Muscle layer of colon (tissue), 2 donors: ENCODE data around the gene MTG1.

ENCODE experiments used
- H3K27ac ChIP-seq: one replicate; pipeline ENCODE4 v1.7.0; 2013; ENCODE audit warnings: low read depth, mild to moderate bottlenecking, low read length, moderate library complexity
- H3K27me3 ChIP-seq, 2 donors: one replicate each; pipeline ENCODE4 v1.7.0; 2013; ENCODE audit warnings: low read length in 2 of 2, mild to moderate bottlenecking in 2 of 2; ENCODE audit not compliant: insufficient read depth in 2 of 2, control insufficient read depth in 1 of 2
- H3K36me3 ChIP-seq: one replicate; pipeline ENCODE4 v1.7.0; 2013; ENCODE audit warnings: mild to moderate bottlenecking, low read length; ENCODE audit not compliant: insufficient read depth
- H3K4me1 ChIP-seq: one replicate; pipeline ENCODE4 v1.7.0; 2013; ENCODE audit warnings: mild to moderate bottlenecking, low read length; ENCODE audit not compliant: insufficient read depth
- H3K4me3 ChIP-seq, 2 donors: one replicate each; pipeline ENCODE4 v1.7.0; 2013; ENCODE audit warnings: low read length in 2 of 2, low read depth in 1 of 2, mild to moderate bottlenecking in 1 of 2, moderate library complexity in 1 of 2
- H3K9ac ChIP-seq: one replicate; pipeline ENCODE4 v1.7.0; 2013; ENCODE audit warnings: low read length
- H3K9me3 ChIP-seq: one replicate; pipeline ENCODE4 v1.7.0; 2013; ENCODE audit warnings: mild to moderate bottlenecking, low read length
- donor health status: abdominal sarcoma.
- donor health status: Adenocarcinoma of cecum.

MTG1 gene

DNA sequence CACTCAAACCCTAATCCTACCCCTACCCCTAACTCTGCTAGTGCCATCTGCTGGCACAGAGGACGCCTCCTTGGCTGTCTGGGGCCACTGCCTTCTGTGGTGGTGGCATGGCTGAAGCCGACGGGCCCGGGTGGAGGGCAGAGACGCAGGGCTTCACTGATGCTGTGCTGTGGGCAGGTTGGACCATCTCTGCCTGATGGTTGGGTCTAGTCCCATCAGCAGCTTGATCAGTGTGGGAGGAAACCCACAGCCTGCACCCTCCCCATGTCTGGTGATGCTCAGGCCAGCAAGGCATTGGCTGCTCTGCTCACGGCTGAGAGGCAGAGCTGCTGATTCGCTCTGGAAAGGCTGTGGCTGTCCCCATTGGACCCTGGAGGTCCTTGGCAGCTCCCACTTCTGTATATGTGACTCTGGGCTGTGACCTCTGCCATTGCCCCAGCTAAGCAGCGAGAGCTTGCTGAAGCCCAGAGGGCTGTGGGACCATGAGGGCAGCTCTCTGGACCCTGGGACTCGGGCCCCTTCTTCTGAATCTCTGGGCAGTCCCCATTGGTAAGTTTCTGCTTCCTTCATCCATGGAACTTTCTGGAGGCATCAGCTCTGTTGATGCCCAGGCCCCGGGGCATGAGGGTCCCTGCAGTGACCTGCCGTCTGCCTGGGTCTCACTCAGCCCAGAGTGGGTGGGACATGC, 59.7 kb downstream of the MTG1 start, which contains the start of gene SCART1:
SCART1 (plus strand) TSS at position 430 of the 688 bp plus-strand sequence; CDS start at position 483, 53 bp downstream.
- Histone ChIP-seq H3K27me3 (no peaks in the 10 kb centered on the region), H3K4me1 (no peaks in the 10 kb centered on the region), H3K36me3 (no peaks in the 10 kb centered on the region), H3K9me3 (peaks cover 4% of the 10 kb centered on the region), H3K4me3 (no peak within 1 kb of the TSS), H3K27ac (no peak within 1 kb of the TSS), H3K9ac (no peak within 1 kb of the TSS)

DNA sequence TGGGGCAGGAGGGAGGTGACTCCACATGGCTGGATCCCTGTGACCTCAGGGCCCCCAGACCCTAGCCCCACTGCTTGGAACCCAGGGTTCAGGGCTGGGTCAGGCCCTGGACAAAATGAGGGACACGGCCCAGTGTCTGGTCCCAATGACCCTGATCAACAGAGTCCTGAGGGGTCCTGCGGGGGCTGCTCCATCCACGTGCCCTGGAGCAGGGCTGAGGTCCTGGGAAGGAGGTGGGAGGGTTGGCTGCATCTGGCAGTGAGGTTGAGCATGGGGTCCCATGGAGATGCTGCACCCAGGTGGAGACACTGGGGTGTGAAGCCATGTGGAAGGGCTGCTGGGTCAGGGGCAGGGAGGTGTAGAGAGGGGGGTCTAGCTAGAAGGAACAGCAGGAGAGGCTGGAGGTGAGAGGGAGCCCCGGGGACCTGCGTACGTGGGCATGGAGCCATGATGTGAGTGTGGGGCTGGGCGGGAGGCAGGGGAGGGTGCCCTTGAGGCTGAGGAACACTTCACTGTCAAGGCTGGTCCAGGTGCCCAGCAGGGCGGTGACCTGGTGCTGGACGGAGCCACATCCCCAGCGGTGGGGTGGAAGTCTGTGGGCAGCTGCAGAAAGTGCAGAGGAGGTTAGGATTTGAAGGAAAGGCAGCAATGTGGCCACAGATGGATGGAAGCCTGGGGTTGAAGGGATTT, 60.4 kb downstream of the MTG1 start:
- Histone ChIP-seq H3K27me3 (no peaks in the 10 kb centered on the region), H3K4me1 (no peaks in the 10 kb centered on the region), H3K36me3 (no peaks in the 10 kb centered on the region), H3K4me3 (no peak overlapping the region), H3K27ac (no peak overlapping the region), H3K9ac (no peak overlapping the region), H3K9me3 (no peaks in the 10 kb centered on the region)

DNA sequence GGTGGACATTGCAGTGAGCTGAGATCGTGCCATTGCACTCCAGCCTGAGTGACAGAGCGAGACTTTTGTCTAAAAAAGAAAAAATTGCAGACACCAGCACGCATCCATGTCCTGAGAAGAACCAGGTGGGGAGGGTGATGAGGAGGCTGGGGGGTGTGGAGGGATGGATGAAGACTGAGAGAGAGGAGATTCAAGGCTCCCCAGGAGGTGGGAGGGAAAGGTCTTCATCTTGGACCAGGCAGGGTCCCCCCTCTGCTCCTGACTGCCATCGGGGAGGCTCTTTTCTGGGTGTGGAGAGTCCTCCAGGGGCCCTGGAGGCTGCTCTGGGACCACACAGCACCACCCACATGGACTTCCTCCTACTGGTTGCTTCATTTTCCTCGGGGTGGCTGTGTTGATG, 61.2 kb downstream of the MTG1 start:
- Histone ChIP-seq H3K36me3 (no peaks in the 10 kb centered on the region), H3K9me3 (no peaks in the 10 kb centered on the region), H3K27ac (no peak overlapping the region)

DNA sequence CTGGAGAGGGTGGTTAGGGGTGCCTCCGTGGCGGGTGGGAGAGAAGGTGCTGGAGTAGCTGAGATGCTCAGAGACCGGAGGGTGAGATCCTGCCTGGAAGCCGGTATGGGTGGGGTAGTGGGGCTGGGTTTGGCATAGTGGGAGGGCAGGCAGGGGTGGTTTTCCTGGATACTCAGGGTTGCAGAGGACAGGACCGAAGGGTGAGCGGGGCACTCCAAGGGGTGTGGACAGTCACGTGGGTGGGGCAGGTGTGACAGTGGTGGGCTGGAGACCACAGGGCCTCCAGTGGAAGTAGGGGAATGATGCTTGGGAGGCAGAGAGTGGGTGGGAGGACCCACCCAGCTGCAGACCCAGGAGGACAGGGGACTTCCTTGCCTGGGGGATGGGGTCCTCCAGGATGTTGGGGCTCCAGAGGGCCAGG, 61.7 kb downstream of the MTG1 start:
- H3K4me3 ChIP-seq, result no peak overlapping the region
- no peaks in the 10 kb centered on the region for H3K36me3 ChIP-seq
- H3K9me3 ChIP-seq, result no peaks in the 10 kb centered on the region
- no peaks in the 10 kb centered on the region for H3K4me1 ChIP-seq
- no peak overlapping the region for H3K27ac ChIP-seq
- no peak overlapping the region for H3K9ac ChIP-seq
- no peaks in the 10 kb centered on the region for H3K27me3 ChIP-seq

More for the DNA sequence above, 61.2 kb downstream of the MTG1 start:
- Histone ChIP-seq H3K4me3 (no peak overlapping the region), H3K4me1 (no peaks in the 10 kb centered on the region), H3K27me3 (no peaks in the 10 kb centered on the region), H3K9ac (no peak overlapping the region)

DNA sequence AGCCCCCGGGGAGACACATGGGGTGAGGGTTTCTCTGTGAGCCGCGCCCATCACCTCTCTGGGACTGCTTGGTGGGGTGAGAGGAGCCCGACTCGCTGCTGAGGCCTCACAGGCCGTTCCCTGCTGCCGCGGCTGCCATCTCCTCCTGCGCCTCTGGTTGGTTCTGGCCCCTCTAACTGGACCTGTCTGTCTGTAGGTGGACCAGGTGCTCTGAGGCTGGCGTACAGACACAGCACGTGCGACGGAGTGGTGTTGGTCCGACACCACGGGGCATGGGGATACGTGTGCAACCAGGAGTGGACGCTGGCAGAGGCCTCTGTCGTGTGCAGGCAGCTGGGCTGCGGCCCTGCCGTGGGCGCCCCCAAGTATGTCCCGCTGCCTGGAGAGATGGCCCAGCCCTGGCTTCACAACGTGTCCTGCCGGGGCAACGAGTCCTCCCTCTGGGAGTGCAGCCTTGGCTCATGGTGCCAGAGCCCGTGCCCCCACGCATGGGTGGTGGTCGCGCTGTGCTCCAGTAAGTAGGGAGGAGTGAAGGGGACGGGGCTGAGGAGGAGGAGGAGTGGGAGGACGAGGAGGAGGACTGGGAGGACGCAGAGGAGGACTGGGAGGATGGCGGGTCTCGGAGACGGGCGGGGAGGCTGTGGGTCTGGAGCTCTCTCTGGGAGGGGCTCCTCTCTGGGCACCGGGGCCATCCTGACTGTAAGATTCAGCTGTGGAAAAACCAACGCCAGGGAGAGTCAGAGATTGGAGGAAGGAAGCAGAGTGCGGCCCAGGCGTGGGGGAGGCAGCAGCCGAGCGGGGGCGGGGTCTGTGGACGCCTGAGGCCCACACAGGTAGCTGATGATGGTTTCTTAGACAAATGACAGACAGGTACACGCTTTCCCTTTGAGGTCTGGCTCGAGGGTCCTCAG, 62.3 kb downstream of the MTG1 start:
- no peaks in the 10 kb centered on the region for H3K36me3 ChIP-seq
- H3K9me3 ChIP-seq, result no peaks in the 10 kb centered on the region
- H3K9ac ChIP-seq, result no peak overlapping the region
- H3K4me3 ChIP-seq, result no peak overlapping the region
- H3K27ac ChIP-seq, result no peak overlapping the region
- no peaks in the 10 kb centered on the region for H3K4me1 ChIP-seq
- H3K27me3 ChIP-seq, result no peaks in the 10 kb centered on the region

DNA sequence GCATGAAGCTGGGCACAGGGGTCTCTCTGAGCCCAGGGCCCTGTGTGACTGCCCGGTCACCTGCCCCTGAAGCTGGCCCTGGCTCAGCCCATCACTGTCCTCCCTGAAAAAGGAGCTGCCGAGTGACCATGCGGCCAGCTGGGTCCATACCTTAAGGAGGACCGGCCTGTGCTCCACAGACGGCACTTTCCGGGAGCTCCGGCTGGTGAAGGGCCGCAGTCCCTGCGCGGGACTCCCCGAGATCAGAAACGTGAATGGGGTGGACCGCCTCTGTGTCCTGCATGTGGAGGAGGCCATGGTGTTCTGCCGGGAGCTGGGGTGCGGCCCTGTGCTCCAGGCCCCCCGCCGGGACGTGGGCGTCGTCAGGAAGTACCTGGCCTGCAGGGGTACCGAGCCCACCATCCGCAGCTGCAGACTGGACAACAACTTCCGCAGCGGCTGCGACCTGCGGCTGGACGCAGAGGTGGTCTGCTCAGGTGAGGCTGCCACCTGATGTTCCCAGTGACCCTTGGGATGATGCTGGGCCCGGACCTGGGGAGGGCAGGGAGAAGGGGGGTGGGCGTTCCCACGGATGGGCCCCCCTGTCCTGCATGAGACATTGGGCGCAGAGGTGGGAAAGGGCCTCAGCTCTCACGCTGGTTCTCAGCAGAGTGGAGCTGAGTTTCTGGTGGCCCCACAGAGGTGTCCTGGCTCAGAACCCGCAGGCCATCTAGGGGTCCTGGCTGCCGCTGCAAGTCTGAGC, 63.3 kb downstream of the MTG1 start:
- Histone ChIP-seq H3K36me3 (no peaks in the 10 kb centered on the region), H3K4me1 (no peaks in the 10 kb centered on the region)

DNA sequence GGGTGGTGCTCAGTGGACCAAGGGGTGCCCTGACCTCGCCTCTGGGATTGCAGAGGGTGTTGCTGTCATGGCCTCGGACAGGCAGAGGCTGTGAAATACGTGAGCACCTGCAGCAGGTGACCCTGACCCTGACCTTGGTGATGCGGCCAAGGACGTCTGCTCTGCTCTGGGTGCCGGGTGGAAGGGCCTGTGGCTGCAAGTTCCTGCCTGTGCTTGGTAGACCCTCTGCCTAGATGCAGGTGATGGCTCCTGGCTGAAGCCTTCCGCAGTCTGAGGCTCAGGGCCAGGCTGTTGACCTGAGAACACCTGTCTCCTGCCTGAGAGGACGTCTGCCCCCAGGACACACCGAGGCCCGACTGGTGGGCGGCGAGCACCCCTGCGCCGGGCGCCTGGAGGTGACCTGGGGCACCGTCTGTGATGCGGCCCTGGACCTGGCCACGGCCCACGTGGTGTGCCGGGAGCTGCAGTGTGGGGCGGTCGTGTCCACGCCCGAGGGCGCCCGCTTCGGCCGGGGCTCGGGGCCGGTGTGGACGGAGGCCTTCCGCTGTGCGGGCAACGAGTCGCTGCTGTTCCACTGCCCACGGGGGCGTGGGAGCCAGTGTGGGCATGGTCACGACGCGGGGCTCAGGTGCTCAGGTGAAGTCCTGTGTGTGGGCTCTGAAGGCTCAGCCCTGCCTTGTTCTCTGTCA, 64.2 kb downstream of the MTG1 start:
- no peaks in the 10 kb centered on the region for H3K36me3 ChIP-seq

More for the DNA sequence above, 63.3 kb downstream of the MTG1 start:
- Histone ChIP-seq H3K9me3 (no peaks in the 10 kb centered on the region), H3K27ac (no peak overlapping the region), H3K27me3 (no peaks in the 10 kb centered on the region), H3K4me3 (no peak overlapping the region), H3K9ac (no peak overlapping the region)

DNA sequence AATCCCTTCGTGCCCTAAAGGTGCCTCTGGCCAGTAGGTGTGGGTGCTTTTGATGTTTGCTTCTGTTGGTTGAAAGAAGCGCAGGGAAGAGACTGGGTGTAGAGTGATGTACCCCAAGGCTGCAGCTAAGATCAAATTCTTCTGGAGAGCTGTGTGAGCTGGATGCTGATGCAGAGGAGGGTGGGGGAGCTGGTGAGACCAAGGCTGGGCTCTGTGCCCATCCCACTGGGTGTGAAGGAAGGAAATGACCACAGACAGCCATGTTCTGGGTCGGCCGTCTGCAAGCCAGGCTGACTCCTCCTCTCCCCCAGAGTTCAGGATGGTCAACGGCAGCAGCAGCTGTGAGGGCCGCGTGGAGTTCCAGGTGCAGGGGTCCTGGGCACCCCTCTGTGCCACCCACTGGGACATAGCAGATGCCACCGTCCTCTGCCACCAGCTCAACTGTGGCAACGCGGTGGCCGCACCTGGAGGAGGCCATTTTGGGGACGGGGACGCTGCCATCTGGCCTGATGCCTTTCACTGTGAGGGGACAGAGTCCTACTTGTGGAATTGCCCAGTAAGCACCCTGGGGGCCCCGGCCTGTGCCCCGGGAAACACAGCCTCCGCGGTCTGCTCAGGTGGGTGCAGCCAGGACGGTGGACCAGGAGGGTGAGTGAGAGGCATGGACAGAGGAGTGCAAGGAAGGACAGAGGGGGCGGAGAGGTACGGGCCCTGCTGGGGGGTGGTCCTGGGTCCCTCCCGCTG, 64.9 kb downstream of the MTG1 start:
- no peak overlapping the region for H3K27ac ChIP-seq
- H3K36me3 ChIP-seq, result no peaks in the 10 kb centered on the region
- no peaks in the 10 kb centered on the region for H3K27me3 ChIP-seq
- H3K4me3 ChIP-seq, result no peak overlapping the region
- no peaks in the 10 kb centered on the region for H3K4me1 ChIP-seq
- H3K9ac ChIP-seq, result no peak overlapping the region
- no peaks in the 10 kb centered on the region for H3K9me3 ChIP-seq

More for the DNA sequence above, 64.2 kb downstream of the MTG1 start:
- Histone ChIP-seq H3K9me3 (no peaks in the 10 kb centered on the region), H3K27ac (no peak overlapping the region), H3K27me3 (no peaks in the 10 kb centered on the region), H3K4me1 (no peaks in the 10 kb centered on the region), H3K9ac (no peak overlapping the region), H3K4me3 (no peak overlapping the region)

DNA sequence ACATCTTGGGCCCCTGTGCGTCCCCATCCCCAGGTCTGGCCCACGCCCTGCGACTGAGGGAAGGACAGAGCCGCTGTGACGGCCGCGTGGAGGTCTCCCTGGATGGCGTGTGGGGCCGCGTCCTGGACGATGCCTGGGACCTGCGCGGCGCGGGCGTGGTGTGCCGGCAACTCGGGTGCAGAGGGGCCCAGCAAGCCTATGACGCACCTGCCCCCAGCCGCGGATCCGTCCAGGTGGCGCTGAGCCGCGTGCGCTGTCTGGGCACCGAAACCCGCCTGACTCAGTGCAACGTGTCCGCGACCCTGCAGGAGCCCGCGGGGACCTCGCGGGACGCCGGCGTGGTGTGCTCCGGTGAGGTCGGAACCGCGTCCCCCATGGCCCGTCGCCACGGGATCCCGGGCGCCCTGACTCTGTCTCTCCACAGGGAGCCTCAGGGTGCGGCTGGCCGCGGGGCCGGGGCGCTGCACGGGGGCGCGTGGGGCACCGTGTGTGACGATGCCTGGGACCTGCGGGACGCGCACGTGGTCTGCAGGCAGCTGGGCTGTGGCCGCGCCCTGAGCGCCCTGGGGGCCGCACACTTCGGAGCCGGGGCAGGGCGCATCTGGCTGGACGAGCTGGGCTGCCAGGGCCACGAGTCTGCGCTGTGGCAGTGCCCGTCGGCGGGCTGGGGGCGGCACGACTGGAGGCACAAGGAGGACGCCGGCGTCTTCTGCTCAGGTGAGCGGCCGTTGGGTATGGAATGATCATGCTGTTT, 65.7 kb downstream of the MTG1 start:
- Histone ChIP-seq H3K4me1 (no peaks in the 10 kb centered on the region), H3K36me3 (no peaks in the 10 kb centered on the region), H3K4me3 (no peak overlapping the region), H3K9me3 (no peaks in the 10 kb centered on the region), H3K27me3 (no peaks in the 10 kb centered on the region), H3K27ac (no peak overlapping the region), H3K9ac (no peak overlapping the region)
